CD4-positive, alpha-beta T cell treated with Interleukin-4 for 1 hour (primary cell): ENCODE data around the gene TMEM232.

ENCODE experiments used
- DNase-seq, 2 donors: peaks; one replicate each; pipeline ENCODE4 v3.0.0-alpha.2; 2020 to 2022

Gene TMEM232

DNA sequence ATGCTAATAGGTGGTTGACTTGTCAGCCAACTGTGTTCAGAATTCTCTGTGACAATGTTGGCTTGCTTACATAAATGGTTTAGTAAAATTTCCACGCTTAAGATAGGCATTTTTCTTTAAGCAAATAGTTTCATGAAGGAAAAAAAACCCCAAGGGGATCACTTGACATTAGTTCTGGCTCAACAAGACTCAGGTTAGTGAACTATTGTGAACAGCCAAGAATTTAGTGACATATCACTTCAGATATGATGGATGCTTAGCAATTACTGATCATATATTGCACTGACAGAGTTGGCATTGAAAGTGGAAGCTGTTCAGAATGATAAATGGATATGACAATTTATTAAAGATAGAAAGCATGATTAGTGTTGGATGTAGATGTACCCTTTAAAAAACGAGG is 218.5 kb downstream of the TMEM232 start:
- DNase-seq, result no peak

DNA sequence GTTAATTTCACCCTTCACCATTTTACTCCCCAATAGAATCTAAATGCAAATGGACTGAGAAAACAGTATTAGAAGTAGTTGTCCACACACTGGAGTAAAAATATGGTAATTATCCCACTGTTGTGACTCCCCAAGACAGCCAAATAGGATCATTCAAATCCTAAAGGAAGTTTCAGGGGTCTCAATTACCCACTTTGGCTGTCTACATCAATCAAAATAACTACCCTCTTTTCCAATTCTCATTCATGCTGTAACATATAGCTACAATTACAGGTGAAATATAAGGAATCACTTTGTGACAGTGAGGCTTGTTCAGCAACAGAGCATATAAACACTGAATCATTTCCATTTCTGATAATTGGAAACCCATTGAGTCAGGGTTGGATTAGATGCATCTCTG is 220.1 kb downstream of the TMEM232 start:
- no peak for DNase-seq

DNA sequence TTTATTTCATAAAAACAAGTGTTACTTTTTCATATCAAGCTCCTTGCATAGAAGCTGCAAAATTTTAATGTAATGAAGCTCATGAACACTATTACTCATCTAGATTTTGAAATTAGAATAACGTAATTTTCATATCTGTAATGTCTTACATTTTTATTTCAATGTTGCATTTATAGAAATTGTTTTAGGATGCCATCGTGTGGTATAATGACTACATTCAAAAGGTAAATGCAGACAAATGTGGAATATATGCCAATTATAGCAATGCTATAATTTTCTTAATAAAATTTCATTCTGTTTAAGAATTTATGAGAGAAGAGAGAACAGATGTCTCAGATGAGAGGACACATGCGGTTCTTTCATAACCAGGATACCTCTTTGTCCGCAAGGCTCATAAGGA is 230.2 kb downstream of the TMEM232 start:
- DNase-seq, result no peak

DNA sequence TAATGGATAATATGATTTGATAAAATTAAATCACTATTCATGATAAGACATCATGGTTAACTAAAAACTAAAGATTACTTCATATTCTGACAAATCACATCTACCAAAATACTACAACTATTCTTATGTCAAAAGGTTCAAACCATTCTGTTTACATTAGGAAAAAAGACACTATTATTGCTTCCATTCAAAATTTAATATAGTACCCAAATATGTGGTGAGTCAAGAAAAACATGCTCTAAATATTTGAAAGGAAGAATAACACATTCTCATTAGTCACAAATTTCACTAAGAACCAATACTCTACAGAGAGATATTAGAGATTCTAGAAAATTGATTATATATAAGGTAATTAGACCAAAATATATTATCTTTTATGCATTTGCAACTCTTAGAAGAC is 234.0 kb downstream of the TMEM232 start:
- no peak for DNase-seq

DNA sequence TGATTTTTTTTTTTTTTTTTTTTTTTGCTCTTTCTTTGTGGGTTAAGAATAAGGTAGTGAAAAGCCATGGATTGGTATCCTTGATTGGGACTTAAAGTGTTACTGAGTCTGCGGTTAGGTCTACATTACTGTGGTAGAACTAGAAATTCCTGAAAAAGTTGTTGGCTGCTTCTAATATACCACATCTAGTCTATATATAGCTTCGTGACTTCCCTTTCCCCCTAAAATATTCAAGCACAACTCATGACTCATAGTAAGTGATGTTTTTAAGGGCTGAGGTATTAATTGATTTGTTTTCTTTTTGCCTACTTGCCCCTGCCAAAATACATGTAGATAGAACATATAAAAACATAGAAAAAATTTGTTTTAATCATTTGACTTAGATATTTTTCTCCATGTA is 247.6 kb downstream of the TMEM232 start:
- no peak for DNase-seq

DNA sequence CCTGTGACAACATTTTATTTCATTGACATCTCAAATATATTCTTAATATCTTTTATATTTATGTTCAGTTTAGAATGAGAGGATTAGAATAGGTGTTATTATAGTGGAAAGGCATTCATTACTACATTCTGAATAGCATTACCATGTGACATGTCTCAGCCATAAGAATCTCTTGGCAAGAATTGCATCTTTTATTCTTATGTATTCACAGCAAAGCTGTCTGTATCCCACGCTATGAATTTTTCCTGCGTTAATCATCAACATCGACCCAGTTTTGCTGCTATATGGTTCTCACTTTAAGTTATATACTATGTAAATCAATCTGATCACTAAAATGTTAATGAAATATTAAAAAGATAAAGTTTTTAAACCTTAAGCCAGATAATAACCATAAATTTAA is 248.6 kb downstream of the TMEM232 start:
- no peak for DNase-seq

DNA sequence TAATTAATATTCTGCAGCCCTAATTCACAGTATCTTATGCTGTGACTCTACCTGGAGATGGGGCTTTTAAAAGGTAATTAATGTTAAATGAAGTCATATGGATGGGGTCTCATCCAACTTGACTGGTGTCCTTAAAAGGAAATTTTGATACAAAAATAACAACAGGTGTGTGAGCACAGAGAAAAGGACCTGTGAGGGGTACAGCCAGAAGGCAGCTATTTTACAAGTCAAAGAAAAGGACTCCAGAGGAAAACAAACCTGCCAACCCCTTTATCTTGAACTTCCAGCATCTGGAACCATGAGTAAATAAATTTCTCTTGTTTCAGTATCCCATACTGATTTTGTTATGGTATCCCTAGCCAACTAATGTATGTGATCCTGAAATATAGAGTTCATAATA is 250.3 kb downstream of the TMEM232 start:
- no peak for DNase-seq

DNA sequence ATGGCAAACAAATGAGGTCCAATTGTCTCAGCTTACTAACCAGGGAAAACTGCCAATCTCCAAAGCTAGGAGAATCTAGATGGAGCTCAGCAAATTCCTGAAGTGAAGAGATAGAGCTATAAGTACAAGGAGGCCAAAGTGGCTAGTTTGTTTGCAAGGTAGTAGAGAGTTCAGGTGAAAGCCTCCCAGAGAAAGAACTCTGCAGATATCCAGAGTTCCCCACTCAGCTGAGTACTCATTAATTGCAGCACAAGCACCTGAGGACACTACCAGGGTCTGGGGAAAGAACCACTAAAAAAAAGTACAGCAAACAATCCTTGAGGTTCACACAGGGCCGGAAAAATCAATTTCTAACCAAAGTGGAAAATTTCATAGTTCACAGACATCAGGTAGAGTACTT is 250.9 kb downstream of the TMEM232 start:
- no peak for DNase-seq

DNA sequence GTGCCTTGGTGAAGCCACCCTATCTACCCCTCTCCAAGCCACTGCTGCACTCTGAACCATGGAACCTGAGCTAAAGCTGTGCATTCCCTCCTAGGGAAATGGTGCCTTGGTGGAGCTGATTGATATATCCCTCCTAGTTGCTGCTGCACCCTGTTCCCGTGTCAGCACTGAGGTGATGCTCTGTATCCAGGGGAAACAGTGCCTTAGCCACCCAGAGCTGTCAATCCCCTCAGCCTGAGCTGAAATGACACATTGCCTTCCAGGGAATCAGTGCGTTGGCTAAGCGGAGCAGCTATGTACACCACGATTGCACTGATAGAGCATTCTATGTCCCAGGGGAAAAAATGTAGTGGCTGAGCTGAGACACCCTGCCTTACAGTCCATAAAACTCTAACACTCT is 257.0 kb downstream of the TMEM232 start:
- no peak for DNase-seq

DNA sequence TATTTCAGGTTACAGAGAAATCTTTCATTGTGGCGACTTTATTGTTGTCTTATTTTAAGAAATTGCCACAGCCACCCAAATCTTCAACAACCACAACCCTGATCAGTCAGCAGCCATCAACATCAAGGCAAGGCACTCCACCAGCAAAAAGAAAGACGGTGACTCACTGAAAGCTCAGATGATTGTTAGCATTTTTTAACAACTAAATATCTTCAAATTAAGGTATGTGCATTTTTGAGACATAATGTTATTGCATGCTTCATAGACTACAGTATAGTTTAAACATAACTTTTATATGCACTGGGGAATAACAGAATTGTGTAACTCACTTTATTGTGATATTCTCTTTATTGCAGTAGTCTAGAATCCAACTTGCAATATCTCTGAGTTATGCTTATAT is 263.4 kb downstream of the TMEM232 start:
- DNase-seq, result no peak

DNA sequence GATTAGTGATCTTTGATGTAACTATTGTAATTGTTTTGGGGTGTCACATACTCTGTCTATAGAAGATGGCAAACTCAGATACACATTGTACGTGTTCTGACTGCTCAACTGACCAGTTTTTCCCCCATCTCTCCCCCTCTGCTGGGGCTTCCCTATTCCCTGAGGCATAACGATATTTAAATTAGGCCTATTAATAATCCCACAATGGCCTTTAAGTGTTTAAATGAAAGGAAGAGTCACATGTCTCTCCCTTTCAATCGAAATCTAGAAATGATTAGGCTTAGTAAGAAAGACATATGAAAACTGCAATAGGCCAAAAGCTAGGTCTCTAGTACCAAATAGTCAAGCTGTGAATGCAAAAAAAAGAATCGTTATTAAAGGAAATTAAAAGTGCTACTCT is 265.6 kb downstream of the TMEM232 start:
- DNase-seq, result no peak

DNA sequence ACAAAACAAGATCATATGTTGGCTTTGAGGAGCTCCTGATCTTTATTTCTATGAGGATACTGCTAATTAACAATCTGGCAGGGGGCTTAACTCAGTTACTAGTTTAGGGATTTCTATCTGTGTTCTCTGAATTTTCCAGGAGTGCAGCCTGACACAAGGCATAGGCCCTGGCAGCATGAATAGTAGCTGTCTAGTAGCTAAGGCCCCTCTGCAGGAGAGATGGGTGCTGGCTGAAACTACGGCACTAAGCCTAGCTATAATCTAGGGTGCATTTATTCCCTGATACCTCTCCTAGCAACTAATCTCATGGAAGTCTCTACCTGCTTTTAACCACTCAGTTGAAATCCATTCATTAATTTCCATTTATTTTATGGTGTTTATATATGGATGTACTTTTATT is 268.2 kb downstream of the TMEM232 start:
- no peak for DNase-seq

DNA sequence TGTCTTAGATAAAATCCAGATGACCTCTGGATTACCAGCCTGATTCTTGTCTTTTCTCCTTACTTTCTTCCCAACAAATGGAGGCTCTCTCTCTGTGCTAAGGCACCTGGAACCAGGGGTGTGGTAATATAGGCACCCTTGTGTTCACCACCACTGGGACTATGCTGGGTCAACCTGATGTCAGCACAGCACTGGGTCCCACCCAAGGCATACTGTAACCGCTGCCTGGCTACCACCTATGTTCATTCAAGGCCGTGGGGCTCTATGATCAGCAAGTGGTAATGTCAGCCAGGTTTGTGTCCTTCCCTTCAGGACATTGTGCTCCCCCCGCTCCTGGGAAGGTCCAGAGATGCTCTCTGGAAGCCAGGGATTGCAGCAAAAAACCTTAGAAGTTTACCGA is 283.6 kb downstream of the TMEM232 start:
- DNase-seq, result no peak

DNA sequence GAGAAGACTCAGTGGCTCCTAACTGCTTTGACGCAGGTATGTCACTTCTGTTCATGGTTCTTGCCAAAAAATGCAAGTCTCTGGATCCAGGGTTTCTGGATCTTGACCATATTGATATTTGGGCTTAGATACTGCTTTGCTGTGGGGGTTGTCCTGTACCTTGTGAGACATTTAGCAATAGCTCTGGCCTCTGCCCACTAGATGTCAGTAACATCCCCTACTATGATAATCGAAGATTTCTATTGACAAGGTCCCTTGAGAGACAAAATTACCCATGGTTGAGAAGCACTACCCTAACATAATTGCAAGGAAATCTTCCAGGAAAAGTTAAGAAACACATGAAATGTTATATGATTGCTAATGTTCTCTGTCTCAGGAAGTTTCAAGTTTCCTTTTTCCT is 285.4 kb downstream of the TMEM232 start:
- no peak for DNase-seq

DNA sequence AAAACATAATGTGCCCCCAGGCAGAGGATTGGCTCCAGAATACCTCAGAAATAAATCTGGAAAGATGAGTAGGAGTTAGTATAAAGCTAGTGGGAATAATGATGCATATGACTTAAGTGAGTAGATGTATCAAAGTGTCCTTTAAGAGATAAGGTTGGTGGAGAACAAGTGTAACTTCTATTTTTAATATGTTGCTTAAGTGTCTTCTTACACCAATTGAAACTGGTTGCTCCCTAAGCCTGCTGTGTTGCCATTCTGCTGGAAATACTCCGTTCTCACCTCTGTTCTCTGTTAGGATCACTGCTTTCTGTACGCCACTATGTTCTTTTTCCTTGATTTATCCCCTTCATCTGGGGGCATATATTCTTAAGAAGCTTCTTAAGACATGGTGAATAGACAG is 286.4 kb downstream of the TMEM232 start:
- no peak for DNase-seq

DNA sequence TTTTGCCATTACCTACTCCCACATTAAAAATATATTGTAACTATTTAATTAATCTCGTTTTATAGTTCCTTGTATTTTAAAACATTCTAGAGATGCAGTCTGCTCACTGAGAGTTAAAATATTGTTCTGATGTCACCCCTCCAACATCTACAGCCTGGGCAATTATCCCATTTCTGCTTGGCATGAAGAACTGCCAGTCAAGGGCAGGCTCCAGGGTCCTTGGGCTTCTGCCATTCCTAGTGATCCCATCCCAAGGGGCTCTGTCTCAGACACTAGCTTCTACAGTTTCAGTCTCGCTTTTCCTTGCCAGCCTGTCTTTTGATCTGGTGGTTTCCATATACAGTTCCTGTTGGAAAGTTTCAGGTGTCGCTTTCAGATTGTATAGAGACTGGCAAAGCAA is 287.2 kb downstream of the TMEM232 start:
- DNase-seq, result no peak

DNA sequence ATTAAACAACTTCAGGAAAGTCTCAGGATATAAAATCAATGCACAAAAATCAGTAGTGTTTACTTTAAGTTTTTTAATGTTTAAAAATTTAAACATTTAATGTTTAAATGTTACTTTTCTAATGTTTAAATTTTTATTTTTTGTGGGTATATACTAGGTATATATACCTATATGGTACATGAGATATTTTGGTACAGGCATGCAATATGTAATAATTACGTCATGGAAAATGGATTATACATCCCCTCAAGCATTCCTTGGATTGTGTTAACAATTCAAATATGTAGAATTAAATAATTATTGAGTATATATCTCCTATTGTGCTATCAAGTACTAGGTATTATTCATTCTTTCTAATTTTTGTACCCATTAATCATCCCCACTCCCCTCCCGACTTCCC is 291.3 kb downstream of the TMEM232 start:
- DNase-seq, result no peak

DNA sequence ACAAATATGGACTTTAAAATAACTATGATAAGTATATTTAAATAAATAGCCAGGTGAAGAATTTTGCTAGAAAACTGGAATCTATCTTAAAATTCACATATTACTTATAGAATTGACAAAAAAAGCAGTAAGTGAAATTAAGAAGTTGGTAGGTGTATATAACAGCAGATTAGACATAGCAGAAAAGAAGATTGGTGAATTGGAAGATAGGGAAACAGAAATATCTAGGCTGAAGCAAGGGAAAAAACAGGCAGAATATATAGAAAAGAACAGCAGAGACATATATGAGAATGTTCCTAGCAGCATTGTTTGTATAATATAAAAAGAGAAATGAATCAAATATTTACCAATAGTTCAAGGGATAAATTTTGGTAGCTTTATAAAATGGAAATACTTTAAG is 294.9 kb downstream of the TMEM232 start:
- DNase-seq, result no peak

DNA sequence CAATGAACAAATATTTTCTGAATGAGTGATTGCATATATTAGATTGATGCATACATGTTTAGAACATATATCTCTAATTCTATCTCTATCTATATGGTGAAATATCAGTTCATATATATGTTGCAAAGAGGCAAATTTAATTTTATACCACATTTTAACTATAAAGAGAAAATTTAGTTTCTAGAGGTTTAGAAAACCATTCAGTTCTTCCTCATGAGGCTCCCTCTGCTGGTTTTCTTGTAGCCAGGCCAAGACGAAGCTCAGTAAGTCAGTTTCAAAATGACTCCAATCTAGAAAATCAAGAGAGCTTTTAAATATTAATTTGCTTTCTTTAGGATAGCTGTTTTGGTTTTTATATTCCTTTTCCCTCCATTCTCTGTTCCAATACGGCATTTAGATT is 312.1 kb downstream of the TMEM232 start:
- peak in 1 of 2 donors; percentile 7 for DNase-seq

DNA sequence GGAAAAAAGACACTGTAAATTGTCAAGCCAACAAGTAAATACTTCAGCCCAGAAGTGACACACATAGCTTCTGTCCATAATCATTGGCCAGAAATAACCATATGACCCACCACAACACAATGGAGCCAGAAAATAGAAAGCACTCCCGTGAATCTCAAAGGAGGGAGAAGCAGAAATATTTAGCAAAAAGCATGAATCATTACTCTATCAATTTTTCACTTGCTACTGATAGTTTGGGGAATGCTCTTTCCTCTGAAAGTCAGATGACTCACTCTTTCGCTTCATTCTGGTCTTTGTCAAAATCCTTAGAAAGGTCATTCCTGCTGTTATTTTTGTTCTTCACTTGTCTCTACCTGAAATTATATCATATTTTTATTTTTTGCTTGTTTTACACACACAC is 312.6 kb downstream of the TMEM232 start:
- DNase-seq, result no peak

DNA sequence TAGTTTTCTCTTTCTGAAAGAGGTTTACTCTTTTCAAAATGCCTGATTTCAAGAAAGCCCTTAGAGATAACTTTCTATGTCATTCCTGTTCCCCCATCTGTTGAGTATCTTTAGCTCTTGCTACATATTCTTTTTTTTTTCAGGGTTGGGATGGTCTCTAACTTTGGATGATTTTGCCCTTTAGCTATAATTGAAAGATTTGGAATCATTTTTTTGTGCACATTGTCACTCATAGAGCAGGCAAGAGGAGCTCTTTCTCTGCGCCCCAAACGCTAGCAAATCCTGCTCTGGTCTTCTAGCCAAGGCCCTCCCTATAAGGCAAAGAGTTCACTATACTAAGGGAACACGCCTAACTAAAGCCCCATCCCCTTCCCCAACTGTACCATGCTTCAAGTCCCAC is 316.9 kb downstream of the TMEM232 start:
- no peak for DNase-seq

DNA sequence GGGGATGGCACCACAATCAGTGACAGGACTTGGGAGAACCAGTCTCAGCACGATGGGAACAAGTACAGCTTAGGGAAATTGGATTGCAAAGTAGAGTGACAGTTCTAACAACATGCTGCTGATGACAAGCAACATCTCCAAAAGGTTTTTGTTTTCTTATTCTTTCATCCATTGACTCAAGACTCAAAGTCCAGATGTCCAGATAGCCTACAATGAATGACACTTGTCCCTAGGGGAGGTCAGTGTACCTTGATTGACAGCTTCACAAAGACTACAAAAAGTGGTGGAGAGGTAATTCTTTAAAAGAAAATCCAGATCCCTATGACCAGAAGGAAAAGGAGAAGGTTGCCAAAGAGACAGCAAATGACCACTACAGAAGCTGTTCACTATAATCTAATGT is 323.9 kb downstream of the TMEM232 start:
- no peak for DNase-seq

DNA sequence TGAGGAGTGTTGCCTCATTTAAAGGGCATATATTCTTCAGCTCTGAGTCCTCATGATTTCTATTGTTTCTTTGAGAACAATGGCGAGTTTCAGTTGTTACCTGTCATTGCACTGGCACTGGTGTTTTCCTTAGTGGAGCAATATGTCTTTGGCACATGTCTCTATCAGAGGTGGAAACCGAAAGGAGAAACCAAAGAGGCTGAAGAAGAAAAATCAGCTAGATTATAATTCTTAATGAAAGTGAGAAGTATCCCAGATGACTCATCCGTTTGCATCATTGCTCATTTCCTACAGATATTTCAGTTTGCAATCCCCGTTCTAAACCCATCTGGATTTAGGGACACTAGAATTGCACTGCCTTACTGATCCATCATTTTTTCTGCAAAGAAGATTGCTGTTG is 324.6 kb downstream of the TMEM232 start:
- DNase-seq, result no peak

DNA sequence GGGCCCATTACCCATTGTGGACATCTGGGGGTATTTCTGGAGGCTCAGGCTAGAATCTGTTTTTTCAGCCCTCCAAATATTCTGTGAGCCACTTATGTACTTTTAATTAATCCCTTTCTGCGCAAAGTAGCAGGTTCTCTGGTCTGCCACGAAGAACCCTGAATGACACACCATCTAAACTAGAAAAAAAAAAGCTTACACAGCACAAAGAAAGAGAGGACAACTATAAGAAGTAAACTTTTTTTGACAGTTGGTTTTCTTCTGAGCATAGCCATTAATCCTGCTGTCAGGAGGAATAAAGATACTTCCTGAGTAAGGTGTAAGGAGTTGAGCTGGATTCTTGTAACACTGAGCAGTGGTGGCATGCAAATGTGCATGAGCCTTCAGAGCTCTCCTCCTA is 327.5 kb downstream of the TMEM232 start:
- no peak for DNase-seq

DNA sequence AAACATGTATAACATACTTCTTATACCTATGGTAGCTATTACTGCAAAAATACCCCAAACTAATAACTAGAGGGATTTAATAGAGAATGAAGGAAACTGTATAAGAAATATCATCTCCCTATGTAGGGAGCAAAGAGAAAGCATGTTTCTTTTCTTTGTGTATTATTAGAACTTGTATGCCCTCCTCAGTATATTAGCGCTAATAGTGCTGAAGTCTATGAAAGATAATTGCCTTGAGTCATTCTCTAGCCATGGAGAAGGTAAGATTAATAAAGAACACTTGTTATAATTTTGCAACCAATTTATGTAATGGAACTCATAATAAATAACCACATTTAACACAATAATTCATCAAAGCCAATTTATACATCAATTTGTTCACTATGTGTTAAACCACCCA is 329.2 kb downstream of the TMEM232 start:
- no peak for DNase-seq

DNA sequence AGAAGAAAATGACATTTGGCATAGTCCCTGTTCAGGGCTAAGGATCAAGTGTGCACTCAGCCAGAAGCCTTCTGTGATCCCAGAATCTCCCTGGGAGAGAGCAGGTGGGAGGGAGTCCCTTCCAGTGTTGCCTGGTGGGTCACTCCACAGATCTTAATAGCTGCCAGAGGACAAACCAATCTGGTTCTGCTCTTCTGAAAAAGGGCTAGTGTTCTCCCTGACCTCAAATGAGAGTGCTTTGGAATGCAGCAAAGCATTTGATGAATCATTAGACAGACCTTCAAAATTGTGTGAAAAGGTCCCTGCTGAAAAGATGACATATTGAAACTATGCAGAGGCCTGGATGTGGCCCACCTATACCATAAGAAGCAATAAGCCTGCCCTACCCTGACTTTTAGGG is 339.7 kb downstream of the TMEM232 start:
- DNase-seq, result no peak
